ENCODE results near the gene DLG2. TPM values are rescaled to one million over a fixed set of nuclear protein-coding genes. Genes with fewer than 3 reads are reported as not detected.

DLG2 gene
- total and polyA plus RNA-seq, 4 experiments from 2014 or later, result 0.78 to 2.7 (median 1.9) TPM

GRCh38 chr11:84145616-84146185 lies 1481.4 kb downstream of the DLG2 start:
- Mint-ChIP-seq H3K9me3 (peaks cover 3 to 25% (median 9%) of the 10 kb centered on the region in 8 donors), H3K27me3 (no peaks in the 10 kb centered on the region), H3K4me3 (no peak overlapping the region), H3K27ac (no peak overlapping the region), H3K4me1 (no peaks in the 10 kb centered on the region), H3K36me3 (no peaks in the 10 kb centered on the region)
- DNase-seq, result no peak
- intact Hi-C loops (cut with micrococcal nuclease), result no loop called here
- Histone ChIP-seq H3K4me3 (ENCODE audit: low read length in 2 of 2) (no peak overlapping the region), H3K4me1 (ENCODE audit: insufficient read depth, low read length) (no peaks in the 10 kb centered on the region), H3K36me3 (ENCODE audit: insufficient read depth, low read length) (no peaks in the 10 kb centered on the region), H3K27ac (ENCODE audit: low read depth, low read length) (no peak overlapping the region), H3K27me3 (ENCODE audit: insufficient read depth, low read length) (no peaks in the 10 kb centered on the region), H3K9me3 (ENCODE audit: control insufficient read depth in 1 of 2, low read length in 2 of 2) (peaks cover 0 to 4% of the 10 kb centered on the region in 2 donors)
- ChIA-PET CTCF (ENCODE audit: partially characterized antibody) (no interaction called here), POLR2A (ENCODE audit: partially characterized antibody) (no interaction called here)

- Histone ChIP-seq H3K27me3 (ENCODE audit: insufficient read depth, low read length) (no peaks in the 10 kb centered on the region), H3K4me1 (ENCODE audit: insufficient read depth, low read length) (no peaks in the 10 kb centered on the region), H3K36me3 (ENCODE audit: insufficient read depth, low read length) (no peaks in the 10 kb centered on the region), H3K9me3 (ENCODE audit: control insufficient read depth in 1 of 2, low read length in 2 of 2) (peaks cover 0 to 4% of the 10 kb centered on the region in 2 donors), H3K4me3 (ENCODE audit: low read length in 2 of 2) (no peak overlapping the region), H3K27ac (ENCODE audit: low read depth, low read length) (no peak overlapping the region)
- intact Hi-C loops (cut with micrococcal nuclease), result no loop called here
- Mint-ChIP-seq H3K4me1 (no peaks in the 10 kb centered on the region), H3K27me3 (no peaks in the 10 kb centered on the region), H3K27ac (no peak overlapping the region), H3K9me3 (peaks cover 3 to 18% (median 8%) of the 10 kb centered on the region in 8 donors), H3K4me3 (no peak overlapping the region), H3K36me3 (no peaks in the 10 kb centered on the region)
- ChIA-PET CTCF (ENCODE audit: partially characterized antibody) (no interaction called here), POLR2A (ENCODE audit: partially characterized antibody) (no interaction called here)
- no peak for DNase-seq
These were observed 1482.6 kb downstream of the DLG2 start for GRCh38 chr11:84144531-84144930.

- no peak for DNase-seq
- Histone ChIP-seq H3K27ac (ENCODE audit: low read depth, low read length) (no peak overlapping the region), H3K4me3 (ENCODE audit: low read length in 2 of 2) (no peak overlapping the region), H3K4me1 (ENCODE audit: insufficient read depth, low read length) (no peaks in the 10 kb centered on the region), H3K9me3 (ENCODE audit: control insufficient read depth in 1 of 2, low read length in 2 of 2) (peaks cover 0 to 4% of the 10 kb centered on the region in 2 donors), H3K36me3 (ENCODE audit: insufficient read depth, low read length) (no peaks in the 10 kb centered on the region), H3K27me3 (ENCODE audit: insufficient read depth, low read length) (no peaks in the 10 kb centered on the region)
- Mint-ChIP-seq H3K27ac (no peak overlapping the region), H3K27me3 (no peaks in the 10 kb centered on the region), H3K4me1 (no peaks in the 10 kb centered on the region), H3K4me3 (no peak overlapping the region), H3K36me3 (no peaks in the 10 kb centered on the region), H3K9me3 (peaks cover 0 to 20% (median 7%) of the 10 kb centered on the region in 8 donors)
- POLR2A ChIA-PET (ENCODE audit: partially characterized antibody), result no interaction called here
- intact Hi-C loops (cut with micrococcal nuclease), result no loop called here
- CTCF ChIA-PET (ENCODE audit: partially characterized antibody), result no interaction called here
These were observed 1484.7 kb downstream of the DLG2 start for GRCh38 chr11:84142411-84142810.

- Histone ChIP-seq H3K4me1 (ENCODE audit: insufficient read depth, low read length) (no peaks in the 10 kb centered on the region), H3K27ac (ENCODE audit: low read depth, low read length) (no peak overlapping the region), H3K27me3 (ENCODE audit: insufficient read depth, low read length) (no peaks in the 10 kb centered on the region), H3K36me3 (ENCODE audit: insufficient read depth, low read length) (no peaks in the 10 kb centered on the region), H3K4me3 (ENCODE audit: low read length in 2 of 2) (no peak overlapping the region), H3K9me3 (ENCODE audit: control insufficient read depth in 1 of 2, low read length in 2 of 2) (no peaks in the 10 kb centered on the region)
- DNase-seq, result no peak
- H3K4me3 Mint-ChIP-seq, result no peak overlapping the region
- CTCF ChIA-PET (ENCODE audit: partially characterized antibody), result no interaction called here
- H3K27ac Mint-ChIP-seq, result no peak overlapping the region
- intact Hi-C loops (cut with micrococcal nuclease), result no loop called here
- H3K36me3 Mint-ChIP-seq, result no peaks in the 10 kb centered on the region
- POLR2A ChIA-PET (ENCODE audit: partially characterized antibody), result no interaction called here
- H3K27me3 Mint-ChIP-seq, result no peaks in the 10 kb centered on the region
- peaks cover 0 to 19% (median 7%) of the 10 kb centered on the region in 8 donors for H3K9me3 Mint-ChIP-seq
- H3K4me1 Mint-ChIP-seq, result no peaks in the 10 kb centered on the region
These were observed 1486.6 kb downstream of the DLG2 start for GRCh38 chr11:84140386-84141169.

- H3K27me3 Mint-ChIP-seq, result no peaks in the 10 kb centered on the region
- no peak for DNase-seq
- Histone ChIP-seq H3K4me3 (ENCODE audit: low read length in 2 of 2) (no peak overlapping the region), H3K36me3 (ENCODE audit: insufficient read depth, low read length) (no peaks in the 10 kb centered on the region), H3K9me3 (ENCODE audit: control insufficient read depth in 1 of 2, low read length in 2 of 2) (no peaks in the 10 kb centered on the region), H3K27me3 (ENCODE audit: insufficient read depth, low read length) (no peaks in the 10 kb centered on the region), H3K4me1 (ENCODE audit: insufficient read depth, low read length) (no peaks in the 10 kb centered on the region), H3K27ac (ENCODE audit: low read depth, low read length) (no peak overlapping the region)
- H3K27ac Mint-ChIP-seq, result no peak overlapping the region
- ChIA-PET POLR2A (ENCODE audit: partially characterized antibody) (no interaction called here), CTCF (ENCODE audit: partially characterized antibody) (no interaction called here)
- H3K36me3 Mint-ChIP-seq, result no peaks in the 10 kb centered on the region
- no peaks in the 10 kb centered on the region for H3K4me1 Mint-ChIP-seq
- H3K4me3 Mint-ChIP-seq, result no peak overlapping the region
- peaks cover 0 to 21% (median 9%) of the 10 kb centered on the region in 8 donors for H3K9me3 Mint-ChIP-seq
- intact Hi-C loops (cut with micrococcal nuclease), result no loop called here
These were observed 1489.2 kb downstream of the DLG2 start for GRCh38 chr11:84137960-84138359.

GRCh38 chr11:84137505-84137904 lies 1489.6 kb downstream of the DLG2 start:
- no peak for DNase-seq
- H3K9me3 ChIP-seq (ENCODE audit: control insufficient read depth in 1 of 2, low read length in 2 of 2), result no peaks in the 10 kb centered on the region
- POLR2A ChIA-PET (ENCODE audit: partially characterized antibody), result no interaction called here
- H3K4me1 ChIP-seq (ENCODE audit: insufficient read depth, low read length), result no peaks in the 10 kb centered on the region
- no peaks in the 10 kb centered on the region for H3K27me3 ChIP-seq (ENCODE audit: insufficient read depth, low read length)
- no peak overlapping the region for H3K27ac ChIP-seq (ENCODE audit: low read depth, low read length)
- Mint-ChIP-seq H3K27me3 (no peaks in the 10 kb centered on the region), H3K4me3 (no peak overlapping the region), H3K36me3 (no peaks in the 10 kb centered on the region), H3K4me1 (no peaks in the 10 kb centered on the region), H3K27ac (no peak overlapping the region), H3K9me3 (peaks cover 0 to 16% (median 8%) of the 10 kb centered on the region in 8 donors)
- no peak overlapping the region for H3K4me3 ChIP-seq (ENCODE audit: low read length in 2 of 2)
- H3K36me3 ChIP-seq (ENCODE audit: insufficient read depth, low read length), result no peaks in the 10 kb centered on the region
- CTCF ChIA-PET (ENCODE audit: partially characterized antibody), result no interaction called here
- intact Hi-C loops (cut with micrococcal nuclease), result no loop called here

- intact Hi-C loops (cut with micrococcal nuclease), result no loop called here
- Mint-ChIP-seq H3K4me3 (no peak overlapping the region), H3K36me3 (no peaks in the 10 kb centered on the region), H3K4me1 (no peaks in the 10 kb centered on the region), H3K27ac (no peak overlapping the region), H3K27me3 (no peaks in the 10 kb centered on the region), H3K9me3 (peaks cover 0 to 14% (median 8%) of the 10 kb centered on the region in 8 donors)
- Histone ChIP-seq H3K4me1 (ENCODE audit: insufficient read depth, low read length) (no peaks in the 10 kb centered on the region), H3K9me3 (ENCODE audit: control insufficient read depth in 1 of 2, low read length in 2 of 2) (no peaks in the 10 kb centered on the region), H3K27me3 (ENCODE audit: insufficient read depth, low read length) (no peaks in the 10 kb centered on the region), H3K4me3 (ENCODE audit: low read length in 2 of 2) (no peak overlapping the region), H3K27ac (ENCODE audit: low read depth, low read length) (no peak overlapping the region), H3K36me3 (ENCODE audit: insufficient read depth, low read length) (no peaks in the 10 kb centered on the region)
- POLR2A ChIA-PET (ENCODE audit: partially characterized antibody), result no interaction called here
- no peak for DNase-seq
- CTCF ChIA-PET (ENCODE audit: partially characterized antibody), result no interaction called here
These were observed 1490.2 kb downstream of the DLG2 start for GRCh38 chr11:84136926-84137325.

All from CD4-positive, alpha-beta memory T cell (primary cell).